HG03521 (cell line): ENCODE data around the gene SCNN1B.

Source experiments
- ATAC-seq: cut with Tn5 transposase; IDR thresholded peaks from one replicate; pipeline ENCODE4 v1.9.1; 2021; ENCODE audit warnings: mild to moderate bottlenecking, moderate library complexity; ENCODE audit not compliant: unreplicated experiment

SCNN1B gene

GRCh38 chr16:23319861-23320615 is 17.9 kb downstream of the SCNN1B start:
- ATAC-seq, result no peak

GRCh38 chr16:23320693-23321092 is 18.6 kb downstream of the SCNN1B start:
- ATAC-seq, result no peak

GRCh38 chr16:23321206-23321875 is 19.2 kb downstream of the SCNN1B start:
- no peak for ATAC-seq

- no peak for ATAC-seq
Observed at GRCh38 chr16:23323224-23324030, 21.3 kb downstream of the SCNN1B start.

GRCh38 chr16:23324727-23325126 is 22.6 kb downstream of the SCNN1B start:
- ATAC-seq, result no peak

GRCh38 chr16:23327836-23328235 is 25.7 kb downstream of the SCNN1B start:
- no peak for ATAC-seq

- ATAC-seq, result no peak
Observed at GRCh38 chr16:23330161-23330560, 28.1 kb downstream of the SCNN1B start.

GRCh38 chr16:23330583-23331249 is 28.6 kb downstream of the SCNN1B start:
- ATAC-seq, result no peak

- ATAC-seq, result no peak
Observed at GRCh38 chr16:23333034-23333579, 31.0 kb downstream of the SCNN1B start.

GRCh38 chr16:23333831-23334456 is 31.8 kb downstream of the SCNN1B start:
- no peak for ATAC-seq

- ATAC-seq, result no peak
Observed at GRCh38 chr16:23334457-23334853, 32.4 kb downstream of the SCNN1B start.

GRCh38 chr16:23334950-23335349 is 32.8 kb downstream of the SCNN1B start:
- no peak for ATAC-seq

- ATAC-seq, result no peak
Observed at GRCh38 chr16:23337836-23338550, 35.9 kb downstream of the SCNN1B start.

GRCh38 chr16:23339787-23340186 is 37.7 kb downstream of the SCNN1B start:
- no peak for ATAC-seq

- no peak for ATAC-seq
Observed at GRCh38 chr16:23342083-23342640, 40.1 kb downstream of the SCNN1B start.

GRCh38 chr16:23343643-23344612 is 41.8 kb downstream of the SCNN1B start:
- no peak for ATAC-seq

- ATAC-seq, result no peak
Observed at GRCh38 chr16:23345237-23345636, 43.1 kb downstream of the SCNN1B start.
